Astrocyte (in vitro differentiated cells and primary cell): ENCODE data around the gene KLK4.

Source experiments
- EZH2 ChIP-seq: IDR thresholded peaks from 2 replicates; pipeline ENCODE4 v1.6.1; 2012; ENCODE audit warnings: mild to moderate bottlenecking, low read length, inconsistent platforms; ENCODE audit not compliant: insufficient read depth
- TF ChIP-seq, protein P1 (sequence below): IDR thresholded peaks from 2 replicates; pipeline ENCODE4 v1.5.1; 2011; ENCODE audit warnings: low read depth, mild to moderate bottlenecking, inconsistent platforms, low read length, moderate library complexity; ENCODE audit not compliant: insufficient read depth

DNA sequence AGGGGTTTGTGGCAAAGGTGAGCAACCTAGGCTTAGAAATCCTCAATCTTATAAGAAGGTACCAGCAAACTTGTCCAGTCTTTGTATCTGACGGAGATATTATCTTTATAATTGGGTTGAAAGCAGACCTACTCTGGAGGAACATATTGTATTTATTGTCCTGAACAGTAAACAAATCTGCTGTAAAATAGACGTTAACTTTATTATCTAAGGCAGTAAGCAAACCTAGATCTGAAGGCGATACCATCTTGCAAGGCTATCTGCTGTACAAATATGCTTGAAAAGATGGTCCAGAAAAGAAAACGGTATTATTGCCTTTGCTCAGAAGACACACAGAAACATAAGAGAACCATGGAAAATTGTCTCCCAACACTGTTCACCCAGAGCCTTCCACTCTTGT is 41.7 kb downstream of the KLK4 start:
- no peak for TF ChIP-seq EZH2
- TF ChIP-seq, protein P1, sequence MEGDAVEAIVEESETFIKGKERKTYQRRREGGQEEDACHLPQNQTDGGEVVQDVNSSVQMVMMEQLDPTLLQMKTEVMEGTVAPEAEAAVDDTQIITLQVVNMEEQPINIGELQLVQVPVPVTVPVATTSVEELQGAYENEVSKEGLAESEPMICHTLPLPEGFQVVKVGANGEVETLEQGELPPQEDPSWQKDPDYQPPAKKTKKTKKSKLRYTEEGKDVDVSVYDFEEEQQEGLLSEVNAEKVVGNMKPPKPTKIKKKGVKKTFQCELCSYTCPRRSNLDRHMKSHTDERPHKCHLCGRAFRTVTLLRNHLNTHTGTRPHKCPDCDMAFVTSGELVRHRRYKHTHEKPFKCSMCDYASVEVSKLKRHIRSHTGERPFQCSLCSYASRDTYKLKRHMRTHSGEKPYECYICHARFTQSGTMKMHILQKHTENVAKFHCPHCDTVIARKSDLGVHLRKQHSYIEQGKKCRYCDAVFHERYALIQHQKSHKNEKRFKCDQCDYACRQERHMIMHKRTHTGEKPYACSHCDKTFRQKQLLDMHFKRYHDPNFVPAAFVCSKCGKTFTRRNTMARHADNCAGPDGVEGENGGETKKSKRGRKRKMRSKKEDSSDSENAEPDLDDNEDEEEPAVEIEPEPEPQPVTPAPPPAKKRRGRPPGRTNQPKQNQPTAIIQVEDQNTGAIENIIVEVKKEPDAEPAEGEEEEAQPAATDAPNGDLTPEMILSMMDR: no peak
